IMR-90 (cell line): ENCODE data around the gene UGT2B15.

Experiments used
- CEBPB ChIP-seq: IDR thresholded peaks from 2 replicates; pipeline ENCODE4 v1.6.1; 2012; ENCODE audit warnings: low read depth, low read length, improper control_type of control experiment
- CTCF ChIP-seq: conservative IDR thresholded peaks from 2 replicates; pipeline ENCODE4 v1.5.1; 2012; ENCODE audit warnings: mild to moderate bottlenecking, low read depth, low read length, improper control_type of control experiment
- FOS ChIP-seq: fragments of 150-350 bp; IDR thresholded peaks from 2 replicates; pipeline ENCODE4 v1.6.1; 2016; ENCODE audit warnings: low read depth, low read length
- POLR2A ChIP-seq: IDR thresholded peaks from 2 replicates; pipeline ENCODE4 v1.6.1; 2012; ENCODE audit warnings: mild to moderate bottlenecking, low read depth, low read length
- RAD21 ChIP-seq: IDR thresholded peaks from 2 replicates; pipeline ENCODE4 v1.6.1; 2012; ENCODE audit warnings: low read length, improper control_type of control experiment

GRCh38 chr4:68617003-68617698, 53.3 kb downstream of the UGT2B15 start:
- TF ChIP-seq CTCF (no peak), POLR2A (no peak), RAD21 (no peak), CEBPB (no peak), FOS (no peak)
